Measurements from ENCODE around the gene LGSN. TPM values are rescaled to one million over a fixed set of nuclear protein-coding genes. Genes with fewer than 3 reads are reported as not detected.

Gene LGSN
- total and polyA plus RNA-seq, 2 of the 13 experiments (the other 11 are each of a cell fraction or from before 2014, with no cell fraction given) = 0.13 to 0.63 TPM

GRCh38 chr6:63280639-63281180 is 39.1 kb downstream of the LGSN start (continued):
- no peak for TF ChIP-seq ZFYVE20 (CRISPR knock-in tag; IDR thresholded peaks at IDR 0.05; ENCODE audit: borderline replicate concordance, low read depth)

DNA sequence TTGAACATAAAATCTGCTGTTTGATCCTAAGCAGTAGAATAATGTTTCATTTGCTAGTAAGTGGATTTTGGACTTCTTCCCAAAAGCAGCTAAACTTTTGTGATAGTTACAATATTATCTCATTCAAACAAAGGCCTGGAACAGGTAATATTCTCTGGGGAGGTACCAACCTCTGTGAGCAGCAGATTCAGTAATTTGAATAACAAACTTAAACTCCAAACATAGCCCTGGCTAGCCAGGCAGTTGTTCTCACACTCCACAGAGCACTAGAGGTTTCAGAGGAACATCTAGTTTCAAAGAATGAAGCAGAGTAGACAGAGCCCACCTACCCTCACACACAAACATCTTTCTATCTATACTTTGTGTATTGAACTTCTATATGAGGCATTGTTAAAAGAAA is 40.9 kb downstream of the LGSN start:
- no peaks in the 10 kb centered on the region for H3K79me2 ChIP-seq (ENCODE audit: insufficient read depth, low read length)
- in situ Hi-C loops (cut with HindIII; ENCODE audit: extremely low pct_ligation_motif_present, low pct_unique_long_range_greater_than_20kb) = loop anchor here (10.0 kb wide), 1 partner anchor 214 kb away; no protein-coding TSS in a partner anchor
- DNase-seq (ENCODE audit: low spot score) = no peak
- ChIA-PET POLR2A (no interaction called here), CTCF (ENCODE audit: low intra/inter-chr PET ratio, low total read pairs) (no interaction called here)
- H3K36me3 ChIP-seq (replicated peaks in 1 of 2; ENCODE audit: control insufficient read depth in 1 of 2, insufficient read depth in 2 of 2, low read length in 2 of 2) = no peaks in the 10 kb centered on the region
- no peaks in the 10 kb centered on the region for H4K20me1 ChIP-seq (ENCODE audit: insufficient read depth, low read length)
- TF ChIP-seq ZNF703 (CRISPR knock-in tag; IDR thresholded peaks at IDR 0.05; ENCODE audit: borderline replicate concordance) = no peak
- no peak overlapping the region for H2AFZ ChIP-seq (ENCODE audit: low read length)
- no peaks in the 10 kb centered on the region for H3K4me1 ChIP-seq (ENCODE audit: insufficient read depth, low read length)
- H3K27me3 ChIP-seq (ENCODE audit: control insufficient read depth in 1 of 2, insufficient read depth in 2 of 2, low read length in 2 of 2) = peaks cover 0 to 14% of the 10 kb centered on the region in 2 experiments; a peak in 1 of 5 replicates
- intact Hi-C loops (cut with micrococcal nuclease; ENCODE audit: unreplicated experiment) = no loop called here
- no peak overlapping the region for H3K9ac ChIP-seq (ENCODE audit: insufficient read depth, low read depth, low read length)
- H3K4me2 ChIP-seq (ENCODE audit: low read depth, low read length) = no peak overlapping the region
- no peak overlapping the region for H3K4me3 ChIP-seq (replicated peaks in 1 of 3; ENCODE audit: insufficient read depth in 1 of 3, low read depth in 2 of 3, low read length in 3 of 3)
- no TSS peak for BruUV-seq (replicated peaks)
- ATAC-seq = no peak
- no peaks in the 10 kb centered on the region for H3K9me3 ChIP-seq (ENCODE audit: low read length)
- H3K27ac ChIP-seq (ENCODE audit: extremely low read length, insufficient read depth, low read length) = no peak overlapping the region
- FAIRE-seq = no peak

- H4K20me1 ChIP-seq (ENCODE audit: insufficient read depth, low read length) = no peaks in the 10 kb centered on the region
- H2AFZ ChIP-seq (ENCODE audit: low read length) = no peak overlapping the region
- no peaks in the 10 kb centered on the region for H3K36me3 ChIP-seq (replicated peaks in 1 of 2; ENCODE audit: control insufficient read depth in 1 of 2, insufficient read depth in 2 of 2, low read length in 2 of 2)
- WGBS (ENCODE audit: low lambda C conversion rate) = 0% methylated on average over 1 of the region's 1 CpG
- no peaks in the 10 kb centered on the region for H3K79me2 ChIP-seq (ENCODE audit: insufficient read depth, low read length)
- TF ChIP-seq ZNF256 (CRISPR knock-in tag; conservative IDR thresholded peaks at IDR 0.05) = no peak
- no peak for TF ChIP-seq JARID2 (CRISPR knock-in tag; IDR thresholded peaks at IDR 0.05; ENCODE audit: insufficient replicate concordance)
- in situ Hi-C loops (cut with HindIII; ENCODE audit: extremely low pct_ligation_motif_present, low pct_unique_long_range_greater_than_20kb) (loop anchor here (10.0 kb wide), 1 partner anchor 211 kb away; no protein-coding TSS in a partner anchor), intact Hi-C loops (cut with micrococcal nuclease; ENCODE audit: unreplicated experiment) (no loop called here)
- no peak overlapping the region for H3K27ac ChIP-seq (ENCODE audit: extremely low read length, insufficient read depth, low read length)
- H3K9ac ChIP-seq (ENCODE audit: insufficient read depth, low read depth, low read length) = no peak overlapping the region
- no peak for ATAC-seq
- no TSS peak for BruUV-seq (replicated peaks)
- no peak for DNase-seq (ENCODE audit: low spot score)
- H3K9me3 ChIP-seq (ENCODE audit: low read length) = no peaks in the 10 kb centered on the region
- ChIA-PET POLR2A (no interaction called here), CTCF (ENCODE audit: low intra/inter-chr PET ratio, low total read pairs) (no interaction called here)
- H3K4me2 ChIP-seq (ENCODE audit: low read depth, low read length) = no peak overlapping the region
- no peaks in the 10 kb centered on the region for H3K4me1 ChIP-seq (ENCODE audit: insufficient read depth, low read length)
- peaks cover 0 to 6% of the 10 kb centered on the region in 2 experiments; a peak in 1 of 5 replicates for H3K27me3 ChIP-seq (ENCODE audit: control insufficient read depth in 1 of 2, insufficient read depth in 2 of 2, low read length in 2 of 2)
- H3K4me3 ChIP-seq (replicated peaks in 1 of 3; ENCODE audit: insufficient read depth in 1 of 3, low read depth in 2 of 3, low read length in 3 of 3) = no peak overlapping the region
- FAIRE-seq = no peak
Observed at GRCh38 chr6:63275953-63276352, 43.8 kb downstream of the LGSN start.

Data from HepG2 (cell line).